H9 (cell line): ENCODE data around the gene HOXD10. TPM values are rescaled to one million over a fixed set of nuclear protein-coding genes. Genes with fewer than 3 reads are reported as not detected.

ENCODE experiments used
- DNase-seq: peaks from one replicate; pipeline ENCODE4 v3.0.0-alpha.2; 2017
- H2AFZ ChIP-seq: one replicate; pipeline ENCODE4 v1.6.1; 2013; ENCODE audit warnings: mild to moderate bottlenecking, low read length, control low read depth, moderate library complexity
- H2AK5ac ChIP-seq: 2 replicates; pipeline ENCODE4 v1.6.1; 2013; ENCODE audit warnings: low read length, control low read depth, mixed read lengths; ENCODE audit not compliant: insufficient read length
- H2BK120ac ChIP-seq: one replicate; pipeline ENCODE4 v1.6.1; 2013; ENCODE audit warnings: low read depth, mild to moderate bottlenecking, low read length, control low read depth, inconsistent platforms; ENCODE audit not compliant: poor library complexity, severe bottlenecking
- H2BK12ac ChIP-seq: 2 replicates; pipeline ENCODE4 v1.6.1; 2013; ENCODE audit warnings: low read length, control low read depth, mixed read lengths, low read depth; ENCODE audit not compliant: insufficient read length
- H2BK15ac ChIP-seq: 2 replicates; pipeline ENCODE4 v1.6.1; 2013; ENCODE audit warnings: low read depth, low read length, control low read depth
- H2BK20ac ChIP-seq: one replicate; pipeline ENCODE4 v1.6.1; 2013; ENCODE audit warnings: low read depth, mild to moderate bottlenecking, low read length, control low read depth, inconsistent platforms; ENCODE audit not compliant: poor library complexity, severe bottlenecking
- H2BK5ac ChIP-seq: 2 replicates; pipeline ENCODE4 v1.6.1; 2013; ENCODE audit warnings: low read length, control low read depth, mixed read lengths; ENCODE audit not compliant: insufficient read length
- H3K14ac ChIP-seq: 2 replicates; pipeline ENCODE4 v1.6.1; 2013; ENCODE audit warnings: low read length, control low read depth; ENCODE audit not compliant: insufficient read depth
- H3K18ac ChIP-seq: 2 replicates; pipeline ENCODE4 v1.6.1; 2013; ENCODE audit warnings: low read depth, mild to moderate bottlenecking, mixed read lengths, low read length, control low read depth; ENCODE audit not compliant: insufficient read length
- H3K23ac ChIP-seq: 2 replicates; pipeline ENCODE4 v1.6.1; 2013; ENCODE audit warnings: low read length, control low read depth, mixed read lengths, low read depth; ENCODE audit not compliant: insufficient read length
- H3K23me2 ChIP-seq: 2 replicates; pipeline ENCODE4 v1.6.1; 2013; ENCODE audit warnings: low read depth, mild to moderate bottlenecking, mixed read lengths, low read length, control low read depth; ENCODE audit not compliant: insufficient read length, poor library complexity, severe bottlenecking
- H3K27ac ChIP-seq: 2 replicates; pipeline ENCODE4 v1.5.1; 2013; ENCODE audit warnings: low read length, control low read depth, mixed read lengths, low read depth; ENCODE audit not compliant: insufficient read length
- H3K27me3 ChIP-seq: 2 replicates; pipeline ENCODE4 v1.6.1; 2013; ENCODE audit warnings: low read length, control low read depth, inconsistent platforms; ENCODE audit not compliant: insufficient read depth
- H3K4ac ChIP-seq: 2 replicates; pipeline ENCODE4 v1.6.1; 2013; ENCODE audit warnings: low read depth, mild to moderate bottlenecking, control low read depth, inconsistent platforms, low read length, moderate library complexity
- H3K4me1 ChIP-seq: 2 replicates; pipeline ENCODE4 v1.6.1; 2013; ENCODE audit warnings: low read length, control low read depth, inconsistent platforms; ENCODE audit not compliant: insufficient read depth
- H3K4me2 ChIP-seq: 2 replicates; pipeline ENCODE4 v1.6.1; 2013; ENCODE audit warnings: low read length, control low read depth, mixed read lengths; ENCODE audit not compliant: insufficient read length, insufficient read depth
- H3K56ac ChIP-seq: 2 replicates; pipeline ENCODE4 v1.6.1; 2013; ENCODE audit warnings: low read depth, mild to moderate bottlenecking, mixed read lengths, low read length, control low read depth; ENCODE audit not compliant: insufficient read length
- H3K79me1 ChIP-seq: 2 replicates; pipeline ENCODE4 v1.6.1; 2013; ENCODE audit warnings: low read depth, mild to moderate bottlenecking, moderate library complexity, low read length, control low read depth, inconsistent platforms; ENCODE audit not compliant: insufficient read depth, poor library complexity, severe bottlenecking
- H3K79me2 ChIP-seq: 2 replicates; pipeline ENCODE4 v1.6.1; 2013; ENCODE audit warnings: low read length, control low read depth, inconsistent platforms; ENCODE audit not compliant: insufficient read depth
- H3K9ac ChIP-seq: 2 replicates; pipeline ENCODE4 v1.6.1; 2013; ENCODE audit warnings: low read length, control low read depth, mixed read lengths; ENCODE audit not compliant: insufficient read length; ENCODE audit errors: extremely low read depth
- H3K9me3 ChIP-seq: one replicate; pipeline ENCODE4 v1.6.1; 2013; ENCODE audit warnings: low read depth, low read length, inconsistent platforms; ENCODE audit not compliant: control insufficient read depth
- H3T11ph ChIP-seq: one replicate; pipeline ENCODE4 v1.6.1; 2013; ENCODE audit warnings: mild to moderate bottlenecking, low read length, control low read depth, inconsistent platforms
- H4K20me1 ChIP-seq: one replicate; pipeline ENCODE4 v1.6.1; 2013; ENCODE audit not compliant: control insufficient read depth, insufficient read length, insufficient read depth
- H4K5ac ChIP-seq: 2 replicates; pipeline ENCODE4 v1.6.1; 2013; ENCODE audit warnings: low read depth, mild to moderate bottlenecking, mixed read lengths, low read length, control low read depth; ENCODE audit not compliant: insufficient read length
- H4K8ac ChIP-seq: replicated peaks from 2 replicates; pipeline ENCODE4 v1.6.1; 2013; ENCODE audit warnings: low read length, control low read depth, mixed read lengths, low read depth; ENCODE audit not compliant: insufficient read length
- H4K91ac ChIP-seq: 2 replicates; pipeline ENCODE4 v1.6.1; 2013; ENCODE audit warnings: low read depth, mild to moderate bottlenecking, moderate library complexity, mixed read lengths, low read length, control low read depth; ENCODE audit not compliant: insufficient read length
- H3K27ac Mint-ChIP-seq, 3 experiments: 2 replicates in 2 of 3; 3 replicates in 1 of 3; pipeline ENCODE4 v1.8.0; 2020 to 2021; ENCODE audit warnings: mixed read lengths in 3 of 3, mild to moderate bottlenecking in 1 of 3, moderate library complexity in 1 of 3
- H3K27me3 Mint-ChIP-seq: 2 replicates; pipeline ENCODE4 v1.8.0; 2021; ENCODE audit warnings: low read depth, mild to moderate bottlenecking, moderate library complexity, mixed read lengths
- H3K36me3 Mint-ChIP-seq, 3 experiments: 2 replicates in 2 of 3; 3 replicates in 1 of 3; pipeline ENCODE4 v1.8.0; 2020 to 2021; ENCODE audit warnings: low read depth in 3 of 3, mixed read lengths in 3 of 3; ENCODE audit not compliant: insufficient read depth in 1 of 3
- H3K4me1 Mint-ChIP-seq, 2 experiments: 2 replicates each; pipeline ENCODE4 v1.8.0; 2020; ENCODE audit warnings: mixed read lengths in 2 of 2
- H3K4me3 Mint-ChIP-seq, 2 experiments: 2 replicates in 1 of 2; 3 replicates in 1 of 2; pipeline ENCODE4 v1.8.0; 2020 to 2021; ENCODE audit warnings: mild to moderate bottlenecking in 2 of 2, mixed read lengths in 2 of 2, moderate library complexity in 1 of 2
- H3K9me3 Mint-ChIP-seq, 2 experiments: 2 replicates in 1 of 2; 3 replicates in 1 of 2; pipeline ENCODE4 v1.8.0; 2020; ENCODE audit warnings: mild to moderate bottlenecking in 2 of 2, mixed read lengths in 2 of 2, moderate library complexity in 1 of 2
- WGBS: extraction: QIAGEN DNeasy Blood & Tissue Kit; methylation state at CpG from one replicate; pipeline ENCODE4 v1.1.7; 2013; ENCODE audit warnings: missing lambda C conversion rate, low lambda C conversion rate, mixed read lengths; ENCODE audit not compliant: insufficient read length; ENCODE audit errors: extremely low coverage; 5-methylcytosine and 5-hydroxymethylcytosine counted together
- total RNA-seq: library from RNA; stranded (reverse); gene quantifications from 2 replicates; pipeline ENCODE4 v1.2.1, GENCODE V29; 2021
- TF ChIP-seq, protein P1 (sequence below): fragments of 200-600 bp; sonication (generic); conservative IDR thresholded peaks from 3 replicates; pipeline ENCODE4 v1.8.0; 2021; ENCODE audit warnings: antibody characterized with exemption, mild to moderate bottlenecking

Gene HOXD10
- total RNA-seq, 1 experiment from 2014 or later: not detected

DNA sequence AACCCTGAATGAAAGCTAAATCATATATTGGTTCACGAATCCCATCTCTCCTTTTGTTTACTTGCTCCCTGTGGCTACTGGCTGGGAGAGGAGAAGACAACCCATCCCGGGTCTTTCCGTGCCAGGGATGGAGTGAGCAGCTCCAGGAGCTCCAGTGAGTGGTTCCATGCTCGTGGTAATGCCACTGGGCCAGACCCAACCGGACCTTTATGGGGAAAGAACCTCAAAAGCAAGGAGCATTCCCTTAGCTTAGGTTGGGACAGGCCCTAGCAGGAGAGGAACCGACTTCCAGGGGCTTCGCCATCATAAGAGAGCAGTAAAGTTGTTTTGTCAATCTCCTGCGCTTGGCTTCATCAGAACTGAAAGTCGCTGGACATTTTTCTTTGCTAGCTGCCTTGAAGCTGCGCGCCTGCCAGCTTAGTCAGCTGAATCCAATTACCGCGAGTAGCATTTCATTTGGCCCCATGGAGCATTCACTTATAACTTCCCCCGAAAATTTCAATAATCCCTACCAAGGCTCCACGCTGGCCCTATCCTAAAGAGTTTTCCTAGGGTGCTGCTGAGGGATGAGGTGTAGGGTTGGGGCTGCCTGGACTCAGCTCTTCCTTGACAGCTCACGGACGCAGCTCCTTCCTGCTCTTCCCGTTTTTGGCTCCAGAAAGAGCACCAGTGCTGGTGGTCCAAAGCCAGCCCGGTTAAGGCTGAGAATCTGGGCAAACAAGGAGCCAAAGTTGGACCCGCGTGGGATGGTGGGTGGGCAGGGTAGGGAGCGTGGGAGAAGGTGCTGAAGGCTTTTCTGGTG lies 45.4 kb downstream of the HOXD10 start:
- Mint-ChIP-seq H3K4me1 (peaks cover 6 to 38% of the 10 kb centered on the region in 2 experiments; a peak in 3 of 4 replicates), H3K9me3 (peaks cover 2 to 5% of the 10 kb centered on the region in 2 experiments; a peak in 3 of 5 replicates), H3K36me3 (no peaks in the 10 kb centered on the region; a peak in 1 of 7 replicates), H3K4me3 (no peak overlapping the region), H3K27me3 (peaks cover 100% of the 10 kb centered on the region), H3K27ac (no peak overlapping the region)
- Histone ChIP-seq H3K4me2 (no peak overlapping the region), H4K91ac (no peak overlapping the region), H2AK5ac (no peak overlapping the region), H3K4ac (no peak overlapping the region), H2AFZ (no peak overlapping the region), H3T11ph (no peak overlapping the region), H3K14ac (no peak overlapping the region), H3K4me1 (no peaks in the 10 kb centered on the region), H2BK12ac (no peak overlapping the region), H4K5ac (no peak overlapping the region), H3K23me2 (no peaks in the 10 kb centered on the region), H3K9ac (no peak overlapping the region), H4K20me1 (peaks cover 2% of the 10 kb centered on the region), H3K79me2 (no peaks in the 10 kb centered on the region), H3K56ac (no peak overlapping the region), H2BK120ac (no peak overlapping the region), H2BK5ac (no peak overlapping the region), H2BK20ac (no peak overlapping the region), H3K18ac (no peak overlapping the region), H4K8ac (no peak overlapping the region), H3K27ac (no peak overlapping the region), H2BK15ac (no peak overlapping the region), H3K79me1 (no peaks in the 10 kb centered on the region), H3K9me3 (no peaks in the 10 kb centered on the region), H3K27me3 (peaks cover 99% of the 10 kb centered on the region), H3K23ac (no peak overlapping the region)
- no peak for DNase-seq
- WGBS: no CpG with 5 or more reads among the region's 22 CpGs
- TF ChIP-seq, protein P1, sequence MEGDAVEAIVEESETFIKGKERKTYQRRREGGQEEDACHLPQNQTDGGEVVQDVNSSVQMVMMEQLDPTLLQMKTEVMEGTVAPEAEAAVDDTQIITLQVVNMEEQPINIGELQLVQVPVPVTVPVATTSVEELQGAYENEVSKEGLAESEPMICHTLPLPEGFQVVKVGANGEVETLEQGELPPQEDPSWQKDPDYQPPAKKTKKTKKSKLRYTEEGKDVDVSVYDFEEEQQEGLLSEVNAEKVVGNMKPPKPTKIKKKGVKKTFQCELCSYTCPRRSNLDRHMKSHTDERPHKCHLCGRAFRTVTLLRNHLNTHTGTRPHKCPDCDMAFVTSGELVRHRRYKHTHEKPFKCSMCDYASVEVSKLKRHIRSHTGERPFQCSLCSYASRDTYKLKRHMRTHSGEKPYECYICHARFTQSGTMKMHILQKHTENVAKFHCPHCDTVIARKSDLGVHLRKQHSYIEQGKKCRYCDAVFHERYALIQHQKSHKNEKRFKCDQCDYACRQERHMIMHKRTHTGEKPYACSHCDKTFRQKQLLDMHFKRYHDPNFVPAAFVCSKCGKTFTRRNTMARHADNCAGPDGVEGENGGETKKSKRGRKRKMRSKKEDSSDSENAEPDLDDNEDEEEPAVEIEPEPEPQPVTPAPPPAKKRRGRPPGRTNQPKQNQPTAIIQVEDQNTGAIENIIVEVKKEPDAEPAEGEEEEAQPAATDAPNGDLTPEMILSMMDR: no peak
